Measurements from ENCODE around the gene FUT2. TPM values are rescaled to one million over a fixed set of nuclear protein-coding genes. Genes with fewer than 3 reads are reported as not detected.

Gene FUT2
- total and polyA plus RNA-seq, 2 donors (not counting 1 experiment from before 2014, with no cell fraction given), result not detected

DNA sequence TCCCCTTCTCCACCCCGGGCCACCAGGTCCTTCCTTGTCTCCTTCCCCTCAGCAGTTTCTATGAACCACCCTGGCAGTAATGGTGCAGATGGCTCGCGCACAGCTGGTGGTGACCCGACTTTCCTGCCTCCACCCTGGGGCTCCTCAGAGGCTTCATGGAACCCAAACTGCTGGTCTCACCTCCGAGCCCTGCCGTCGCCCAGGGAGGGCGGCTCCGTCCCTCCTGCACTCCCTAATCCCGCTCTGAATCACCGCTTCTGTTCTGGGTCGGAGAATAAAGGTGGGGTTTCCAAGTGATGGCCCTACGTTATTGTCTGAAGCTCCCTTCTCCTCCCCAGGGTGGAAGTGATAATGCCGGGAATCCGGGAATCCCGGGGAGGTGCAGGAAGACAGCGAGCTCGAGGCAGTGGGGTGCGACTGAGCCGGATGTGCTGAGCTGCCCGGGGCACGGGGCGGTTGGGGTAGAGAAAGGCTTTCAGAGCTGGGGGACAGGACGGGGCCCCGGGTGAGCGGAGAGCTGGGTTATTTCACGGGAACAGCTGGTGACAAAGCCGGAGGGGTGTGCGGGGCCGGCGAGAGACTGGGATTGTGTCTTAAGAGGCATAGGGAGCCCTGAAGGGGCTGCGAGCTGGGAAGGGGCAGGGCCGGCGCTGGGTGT is 711 bp downstream of the FUT2 start:
- Histone ChIP-seq H3K9ac (ENCODE audit: low read length) (peak overlapping the region; percentile 40), H3K79me2 (ENCODE audit: control insufficient read depth, insufficient read depth, low read length) (no peaks in the 10 kb centered on the region), H3K4me3 (ENCODE audit: control extremely low read depth in 1 of 5, extremely low read depth in 1 of 5, insufficient read depth in 1 of 5, low read depth in 2 of 5, low read length in 4 of 5) (peak overlapping the region in 3 of 5 experiments; percentile 13 to 58 (median 31)), H3K36me3 (replicated peaks in 1 of 2; ENCODE audit: control extremely low read depth in 1 of 2, control insufficient read depth in 1 of 2, extremely low read depth in 1 of 2, insufficient read depth in 2 of 2, low read length in 1 of 2) (no peaks in the 10 kb centered on the region), H3K4me2 (replicated peaks; ENCODE audit: low read depth, low read length, poor library complexity, severe bottlenecking) (peak overlapping the region; percentile 78), H3K27me3 (replicated peaks in 1 of 4; ENCODE audit: control extremely low read depth in 1 of 4, control insufficient read depth in 3 of 4, insufficient read depth in 4 of 4, low read length in 3 of 4) (peaks cover 0 to 26% (median 5%) of the 10 kb centered on the region in 4 experiments), H3K9me3 (ENCODE audit: control extremely low read depth in 1 of 3, control insufficient read depth in 2 of 3, insufficient read depth in 1 of 3, low read length in 2 of 3) (peaks cover 0 to 8% (median 0%) of the 10 kb centered on the region in 3 donors), H3K27ac (ENCODE audit: low read length in 2 of 2) (no peak overlapping the region), H3K4me1 (ENCODE audit: control insufficient read depth in 2 of 2, insufficient read depth in 2 of 2, low read length in 2 of 2) (peaks cover 9 to 11% of the 10 kb centered on the region in 2 donors), H4K20me1 (ENCODE audit: control insufficient read depth, insufficient read depth, low read length, poor library complexity, severe bottlenecking) (no peaks in the 10 kb centered on the region), H2AFZ (ENCODE audit: insufficient read depth, low read depth, low read length, poor library complexity, severe bottlenecking) (peak overlapping the region; percentile 56)
- TF ChIP-seq CTCF (IDR thresholded peaks at IDR 0.05) (no peak), EZH2 (IDR thresholded peaks at IDR 0.05; ENCODE audit: borderline replicate concordance, insufficient read depth, low read depth, low read length, poor library complexity, severe bottlenecking) (no peak)
- no peaks in the 10 kb centered on the region for H3K9me3 Mint-ChIP-seq (ENCODE audit: insufficient read depth)
- 4% methylated on average over 25 of the region's 34 CpGs for WGBS (ENCODE audit: insufficient coverage)
- peaks cover 10% of the 10 kb centered on the region for H3K4me1 Mint-ChIP-seq
- ATAC-seq (ENCODE audit: low read depth) (no peak), DNase-seq (peak; percentile 35)
- POLR2A ChIA-PET, result interaction anchor here (0.5 kb wide), 1 partner anchor 258 kb away, joined by 8 read pairs; the partner anchor contains the start of gene BAX
- CTCF ChIA-PET, result interaction anchor here (0.6 to 1.3 kb wide), 3 partner anchors 92 to 599 kb away, joined by 3 read pairs; no protein-coding TSS in a partner anchor
- intact Hi-C loops (cut with micrococcal nuclease), result no loop called here
- H3K27me3 Mint-ChIP-seq, result peaks cover 14% of the 10 kb centered on the region
- H3K27ac Mint-ChIP-seq, result no peak overlapping the region
- peak overlapping the region; percentile 64 for H3K4me3 Mint-ChIP-seq

- Mint-ChIP-seq H3K27ac (no peak overlapping the region), H3K9me3 (ENCODE audit: insufficient read depth) (no peaks in the 10 kb centered on the region), H3K4me3 (no peak overlapping the region), H3K4me1 (peaks cover 10% of the 10 kb centered on the region), H3K27me3 (peaks cover 14% of the 10 kb centered on the region)
- H3K79me2 ChIP-seq (ENCODE audit: control insufficient read depth, insufficient read depth, low read length), result no peaks in the 10 kb centered on the region
- peaks cover 0 to 8% (median 1%) of the 10 kb centered on the region in 3 donors for H3K9me3 ChIP-seq (ENCODE audit: control extremely low read depth in 1 of 3, control insufficient read depth in 2 of 3, insufficient read depth in 1 of 3, low read length in 2 of 3)
- no peak overlapping the region for H3K9ac ChIP-seq (ENCODE audit: low read length)
- H3K4me3 ChIP-seq (ENCODE audit: control extremely low read depth in 1 of 5, extremely low read depth in 1 of 5, insufficient read depth in 1 of 5, low read depth in 2 of 5, low read length in 4 of 5), result no peak overlapping the region
- WGBS (ENCODE audit: insufficient coverage), result 42% methylated on average over 3 of the region's 4 CpGs
- H3K36me3 ChIP-seq (replicated peaks in 1 of 2; ENCODE audit: control extremely low read depth in 1 of 2, control insufficient read depth in 1 of 2, extremely low read depth in 1 of 2, insufficient read depth in 2 of 2, low read length in 1 of 2), result peaks cover 0 to 2% of the 10 kb centered on the region in 2 experiments
- H3K4me1 ChIP-seq (ENCODE audit: control insufficient read depth in 2 of 2, insufficient read depth in 2 of 2, low read length in 2 of 2), result peaks cover 9 to 11% of the 10 kb centered on the region in 2 donors
- no peak overlapping the region for H3K4me2 ChIP-seq (replicated peaks; ENCODE audit: low read depth, low read length, poor library complexity, severe bottlenecking)
- ChIA-PET CTCF (interaction anchor here (0.7 kb wide), 1 partner anchor 1649 kb away, joined by 5 read pairs; no protein-coding TSS in a partner anchor), POLR2A (interaction anchor here (0.7 kb wide), 1 partner anchor 653 kb away, joined by 7 read pairs; no protein-coding TSS in a partner anchor)
- no peaks in the 10 kb centered on the region for H4K20me1 ChIP-seq (ENCODE audit: control insufficient read depth, insufficient read depth, low read length, poor library complexity, severe bottlenecking)
- H2AFZ ChIP-seq (ENCODE audit: insufficient read depth, low read depth, low read length, poor library complexity, severe bottlenecking), result no peak overlapping the region
- intact Hi-C loops (cut with micrococcal nuclease), result no loop called here
- H3K27ac ChIP-seq (ENCODE audit: low read length in 2 of 2), result no peak overlapping the region
- DNase-seq (no peak), ATAC-seq (ENCODE audit: low read depth) (no peak)
- peaks cover 0 to 26% (median 5%) of the 10 kb centered on the region in 4 experiments for H3K27me3 ChIP-seq (replicated peaks in 1 of 4; ENCODE audit: control extremely low read depth in 1 of 4, control insufficient read depth in 3 of 4, insufficient read depth in 4 of 4, low read length in 3 of 4)
- no peak for TF ChIP-seq CTCF (IDR thresholded peaks at IDR 0.05)
- TF ChIP-seq EZH2 (IDR thresholded peaks at IDR 0.05; ENCODE audit: borderline replicate concordance, insufficient read depth, low read depth, low read length, poor library complexity, severe bottlenecking), result no peak
Observed at GRCh38 chr19:48698046-48698445, 2.3 kb downstream of the FUT2 start.
